Activated CD8-positive, alpha-beta memory T cell treated with anti-CD3 and anti-CD28 coated beads, Interleukin-2, amount 50 U/mL, for 1 hour (primary cell): Measurements from ENCODE around the gene LRP1.

Experiments
- DNase-seq: peaks from one replicate; pipeline ENCODE4 v3.0.0-alpha.2; 2020; ENCODE audit errors: extremely low read depth

Gene LRP1

GRCh38 chr12:57254506-57255280 lies 126.4 kb downstream of the LRP1 start:
- DNase-seq, result no peak

GRCh38 chr12:57255916-57256315 lies 127.6 kb downstream of the LRP1 start:
- DNase-seq, result no peak

GRCh38 chr12:57258977-57259970 lies 131.0 kb downstream of the LRP1 start:
- no peak for DNase-seq

- DNase-seq, result no peak
These were observed 132.1 kb downstream of the LRP1 start for GRCh38 chr12:57260366-57260765.

- DNase-seq, result no peak
These were observed 133.2 kb downstream of the LRP1 start for GRCh38 chr12:57261428-57261865.

- no peak for DNase-seq
These were observed 134.0 kb downstream of the LRP1 start for GRCh38 chr12:57262126-57262822.
